ENCODE results near the gene IRF1.
A peak's percentile ranks its signal among the peaks of the same experiment; 100 is the strongest.

The IRF1 gene

GRCh38 chr5:132500244-132500930 is 9.8 kb upstream of the IRF1 start:
- no peak for DNase-seq

GRCh38 chr5:132499440-132500243 is 9.1 kb upstream of the IRF1 start:
- no peak for DNase-seq

- DNase-seq, result no peak
Observed at GRCh38 chr5:132498686-132499271, 8.2 kb upstream of the IRF1 start.

- no peak for DNase-seq
Observed at GRCh38 chr5:132498152-132498551, 7.6 kb upstream of the IRF1 start.

- DNase-seq, result no peak
Observed at GRCh38 chr5:132497488-132497997, 7.0 kb upstream of the IRF1 start.

GRCh38 chr5:132496631-132497487 is 6.3 kb upstream of the IRF1 start:
- peak in 1 of 4 experiments; percentile 50 for DNase-seq

GRCh38 chr5:132496191-132496630 is 5.6 kb upstream of the IRF1 start:
- DNase-seq, result peak; percentile 52 to 85 (median 68)

- DNase-seq, result peak; percentile 46 to 66 (median 59)
Observed at GRCh38 chr5:132495667-132496190, 5.2 kb upstream of the IRF1 start.

GRCh38 chr5:132493821-132494220 is 3.2 kb upstream of the IRF1 start:
- no peak for DNase-seq

- no peak for DNase-seq
Observed at GRCh38 chr5:132493241-132493640, 2.7 kb upstream of the IRF1 start.

GRCh38 chr5:132492386-132493125 is 2.0 kb upstream of the IRF1 start:
- DNase-seq, result no peak

- no peak for DNase-seq
Observed at GRCh38 chr5:132491368-132492364, 1.1 kb upstream of the IRF1 start.

- DNase-seq, result peak in 2 of 4 experiments; percentile 60 to 70
Observed at GRCh38 chr5:132489871-132490483, 596 bp downstream of the IRF1 start.

- DNase-seq, result no peak
Observed at GRCh38 chr5:132489051-132489770, 1.4 kb downstream of the IRF1 start.

GRCh38 chr5:132488590-132488989 is 2.0 kb downstream of the IRF1 start:
- no peak for DNase-seq

GRCh38 chr5:132487841-132488555 is 2.6 kb downstream of the IRF1 start:
- no peak for DNase-seq

GRCh38 chr5:132487095-132487428 is 3.5 kb downstream of the IRF1 start:
- DNase-seq, result no peak

GRCh38 chr5:132486318-132487094 is 4.1 kb downstream of the IRF1 start:
- DNase-seq, result no peak

Measured in activated naive CD4-positive, alpha-beta T cell (primary cell).